Pericardium fibroblast (primary cell): ENCODE results near the gene PRELID2. TPM values are rescaled to one million over a fixed set of nuclear protein-coding genes. Genes with fewer than 3 reads are reported as not detected.

ENCODE experiments used
- total RNA-seq: library from RNA; depleted of rRNA; stranded (reverse); fragments of >200 nt; gene quantifications from 2 replicates; pipeline ENCODE4 v1.2.3, GENCODE V29; 2015

Gene PRELID2
- total RNA-seq = 1.3 and 5.7 TPM in 2 replicates

DNA sequence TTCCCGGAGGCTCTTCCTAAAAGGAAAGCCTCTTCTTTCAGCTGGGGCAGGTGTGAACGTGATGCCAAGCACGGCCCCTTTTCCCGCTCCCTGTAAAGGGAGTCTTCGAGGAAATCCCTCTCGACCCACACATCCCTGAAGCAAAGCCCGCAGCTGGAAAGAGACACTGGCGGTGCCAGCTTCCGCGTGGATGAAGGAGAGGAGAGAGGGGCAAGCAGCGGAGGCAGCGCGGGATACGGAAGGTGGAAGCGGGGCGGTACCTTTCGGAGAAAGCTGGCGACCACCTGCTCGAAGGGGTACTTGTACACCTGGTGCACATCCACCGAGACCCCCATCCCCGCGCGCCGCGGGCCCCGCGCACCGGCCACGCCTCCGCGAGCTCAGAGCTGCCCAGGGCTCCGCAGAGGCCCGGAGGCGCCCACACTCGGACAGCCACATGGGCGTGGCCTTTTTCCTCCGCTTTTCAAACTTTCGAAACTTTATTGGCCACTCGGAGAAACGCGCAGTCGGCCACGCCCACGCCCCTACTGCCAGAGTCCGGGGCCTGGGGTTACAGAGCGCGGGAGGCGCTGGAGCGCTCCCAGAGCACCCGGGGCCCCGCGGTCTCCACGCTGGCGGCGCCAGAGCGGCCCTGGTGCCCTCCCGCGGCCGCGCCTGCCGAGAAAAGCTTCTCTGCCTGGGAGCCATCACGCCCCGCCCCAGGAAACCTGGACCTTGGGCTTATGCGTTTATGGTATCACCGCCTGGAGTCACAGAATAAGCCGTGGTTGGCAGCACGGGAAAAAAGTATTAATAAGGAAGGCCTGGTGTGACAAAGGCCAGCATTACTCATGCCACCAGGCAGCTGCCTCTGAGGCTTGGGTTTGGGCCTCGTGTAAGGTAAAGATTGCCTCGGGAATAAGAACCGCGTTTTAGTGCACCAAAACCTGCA lies at the start of gene PRELID2:
Gene PRELID2 (minus strand): TSS at position 426 of the 931 bp plus-strand sequence. CDS start 91 bp downstream, at position 335.

DNA sequence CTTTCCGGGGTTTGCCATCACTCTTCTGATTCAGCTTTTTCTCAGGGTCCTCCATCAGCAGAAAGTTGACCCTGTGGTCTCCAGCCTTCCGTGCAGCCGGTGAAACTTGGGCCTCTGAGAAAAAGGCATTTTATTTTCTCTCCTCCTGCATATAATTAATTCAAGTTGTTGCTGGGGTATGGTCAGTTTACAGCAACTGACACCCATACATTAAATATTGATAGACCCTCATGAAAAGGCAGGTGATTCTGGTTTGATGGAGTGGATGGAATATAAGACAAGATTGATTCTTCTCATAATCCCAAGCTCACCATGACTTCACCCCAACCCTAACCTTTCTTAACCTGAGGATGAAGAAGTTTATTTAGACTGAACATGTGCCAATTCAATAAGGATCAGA lies 37.8 kb upstream of the PRELID2 start, which contains the start of gene GRXCR2:
Gene GRXCR2 (minus strand): TSS at position 101 of the 400 bp plus-strand sequence. CDS start 46 bp downstream, at position 55.

Other genes with a start within 250 kb of the PRELID2 start
- not detected in 2 replicates for gene GRXCR2, start 37.7 kb upstream of the PRELID2 start, total RNA-seq
- 0.70 and 1.4 TPM in 2 replicates for gene SH3RF2, start 101.2 kb upstream of the PRELID2 start, total RNA-seq